KMS-11 (cell line): ENCODE data around the gene MYL5.

Experiments used
- H2AFZ ChIP-seq: fragments of 200-600 bp; sonication (generic); 2 replicates; pipeline ENCODE4 v1.6.1; 2016; ENCODE audit warnings: antibody characterized with exemption, mixed run types, low read depth
- H3K27ac ChIP-seq: fragments of 200-600 bp; sonication (generic); 2 replicates; pipeline ENCODE4 v1.6.1; 2016; ENCODE audit warnings: mild to moderate bottlenecking, mixed run types
- H3K27me3 ChIP-seq: fragments of 200-600 bp; sonication (generic); 2 replicates; pipeline ENCODE4 v1.6.1; 2017; ENCODE audit warnings: mild to moderate bottlenecking, low read depth, mixed run types, moderate library complexity; ENCODE audit not compliant: insufficient read depth
- H3K36me3 ChIP-seq: fragments of 200-600 bp; sonication (generic); 2 replicates; pipeline ENCODE4 v1.6.1; 2017; ENCODE audit warnings: mild to moderate bottlenecking, mixed run types; ENCODE audit not compliant: insufficient read depth
- H3K4me1 ChIP-seq: fragments of 200-600 bp; sonication (generic); 2 replicates; pipeline ENCODE4 v1.6.1; 2016; ENCODE audit warnings: mild to moderate bottlenecking, low read depth, mixed run types; ENCODE audit not compliant: poor library complexity, severe bottlenecking
- H3K4me2 ChIP-seq: fragments of 200-600 bp; sonication (generic); 2 replicates; pipeline ENCODE4 v1.7.0; 2016; ENCODE audit warnings: mild to moderate bottlenecking, mixed run types
- H3K4me3 ChIP-seq: fragments of 200-600 bp; sonication (generic); IDR thresholded peaks from 2 replicates; pipeline ENCODE4 v1.6.1; 2017; ENCODE audit warnings: low read depth, low read length, mixed read lengths; ENCODE audit not compliant: insufficient read depth
- H3K79me2 ChIP-seq: fragments of 200-600 bp; sonication (generic); 2 replicates; pipeline ENCODE4 v1.6.1; 2016; ENCODE audit warnings: low read depth, mixed run types; ENCODE audit not compliant: insufficient read depth
- H3K9ac ChIP-seq: fragments of 200-600 bp; sonication (generic); 2 replicates; pipeline ENCODE4 v1.6.1; 2016; ENCODE audit warnings: mild to moderate bottlenecking, mixed run types
- H4K20me1 ChIP-seq: fragments of 200-600 bp; sonication (generic); 2 replicates; pipeline ENCODE4 v1.6.1; 2016; ENCODE audit warnings: mild to moderate bottlenecking, mixed run types; ENCODE audit not compliant: insufficient read depth
- TF ChIP-seq, protein P1 (sequence below): fragments of 200-600 bp; sonication (generic); conservative IDR thresholded peaks from 2 replicates; pipeline ENCODE4 v1.6.1; 2017; ENCODE audit warnings: low read depth, mild to moderate bottlenecking, antibody characterized with exemption, low read length, moderate library complexity, mixed read lengths

MYL5 gene

DNA sequence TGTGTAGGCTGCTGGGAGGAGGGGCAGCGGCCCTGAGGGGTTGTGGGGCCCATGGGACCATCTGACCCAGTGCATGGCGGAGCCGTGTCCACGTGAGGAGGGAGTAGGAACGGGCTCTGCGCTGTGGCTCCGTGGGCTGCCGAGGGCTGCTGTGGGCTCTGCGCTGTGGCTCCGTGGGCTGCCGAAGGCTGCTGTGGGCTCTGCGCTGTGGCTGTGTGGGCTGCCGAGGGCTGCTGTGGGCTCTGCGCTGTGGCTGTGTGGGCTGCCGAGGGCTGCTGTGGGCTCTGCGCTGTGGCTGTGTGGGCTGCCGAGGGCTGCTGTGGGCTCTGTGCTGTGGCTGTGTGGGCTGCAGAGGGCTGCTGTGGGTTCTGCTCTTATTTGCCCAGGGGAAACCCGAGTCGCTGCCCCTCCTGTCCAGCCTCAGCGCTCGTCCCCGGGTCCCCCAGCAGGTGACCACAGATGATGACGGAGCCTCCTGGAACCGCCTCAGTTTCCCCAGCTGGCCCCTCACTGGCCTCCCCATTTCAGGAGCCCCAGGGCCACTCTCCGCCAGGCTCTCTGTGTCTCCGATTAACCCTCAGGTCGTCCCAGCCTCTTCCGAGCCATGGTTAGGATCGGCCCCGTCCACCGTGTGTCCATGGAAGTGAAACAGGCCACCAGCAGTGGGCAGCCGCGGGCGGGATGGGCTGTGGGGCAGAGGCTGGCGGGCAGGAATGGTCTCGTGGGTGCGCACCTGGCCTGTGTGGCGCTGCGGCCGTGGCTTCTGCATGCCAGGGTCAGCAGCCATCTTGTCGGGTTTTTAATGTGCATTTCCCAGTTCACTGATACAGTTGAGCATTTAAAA, 51.3 kb downstream of the MYL5 start:
- H3K4me3 ChIP-seq, result no peak overlapping the region

DNA sequence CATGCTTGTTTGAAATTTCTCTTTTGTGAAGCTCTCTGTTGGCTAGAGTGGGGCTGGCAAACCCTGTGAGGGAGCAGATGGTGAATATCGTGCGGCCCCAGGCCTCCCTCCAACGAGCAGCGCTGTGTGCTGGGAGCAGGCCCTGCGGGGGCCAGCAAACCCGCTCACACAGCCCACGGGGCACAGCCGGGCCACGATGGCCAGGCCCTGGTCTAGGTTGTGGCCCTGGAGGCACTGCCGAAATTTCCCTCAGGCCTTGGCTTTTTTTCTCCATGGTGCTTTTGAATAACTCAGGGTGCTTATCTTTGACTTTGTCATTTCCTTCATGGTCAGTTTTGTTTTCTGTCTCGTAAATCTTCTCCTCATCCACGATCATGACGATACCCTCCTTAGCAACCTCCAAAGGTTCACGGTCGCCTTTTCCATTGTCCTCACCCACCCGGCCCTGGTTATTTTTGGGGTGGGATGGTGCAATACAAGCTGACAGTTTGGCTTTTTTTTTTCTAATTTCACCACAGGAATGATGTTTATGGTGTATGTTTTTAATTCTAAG, 52.0 kb downstream of the MYL5 start:
- no peak overlapping the region for H3K9ac ChIP-seq
- H2AFZ ChIP-seq, result no peak overlapping the region
- H3K27me3 ChIP-seq, result no peaks in the 10 kb centered on the region
- TF ChIP-seq, protein P1, sequence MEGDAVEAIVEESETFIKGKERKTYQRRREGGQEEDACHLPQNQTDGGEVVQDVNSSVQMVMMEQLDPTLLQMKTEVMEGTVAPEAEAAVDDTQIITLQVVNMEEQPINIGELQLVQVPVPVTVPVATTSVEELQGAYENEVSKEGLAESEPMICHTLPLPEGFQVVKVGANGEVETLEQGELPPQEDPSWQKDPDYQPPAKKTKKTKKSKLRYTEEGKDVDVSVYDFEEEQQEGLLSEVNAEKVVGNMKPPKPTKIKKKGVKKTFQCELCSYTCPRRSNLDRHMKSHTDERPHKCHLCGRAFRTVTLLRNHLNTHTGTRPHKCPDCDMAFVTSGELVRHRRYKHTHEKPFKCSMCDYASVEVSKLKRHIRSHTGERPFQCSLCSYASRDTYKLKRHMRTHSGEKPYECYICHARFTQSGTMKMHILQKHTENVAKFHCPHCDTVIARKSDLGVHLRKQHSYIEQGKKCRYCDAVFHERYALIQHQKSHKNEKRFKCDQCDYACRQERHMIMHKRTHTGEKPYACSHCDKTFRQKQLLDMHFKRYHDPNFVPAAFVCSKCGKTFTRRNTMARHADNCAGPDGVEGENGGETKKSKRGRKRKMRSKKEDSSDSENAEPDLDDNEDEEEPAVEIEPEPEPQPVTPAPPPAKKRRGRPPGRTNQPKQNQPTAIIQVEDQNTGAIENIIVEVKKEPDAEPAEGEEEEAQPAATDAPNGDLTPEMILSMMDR, result no peak
- H3K36me3 ChIP-seq, result no peaks in the 10 kb centered on the region
- no peak overlapping the region for H3K4me2 ChIP-seq
- H3K4me1 ChIP-seq, result no peaks in the 10 kb centered on the region
- no peaks in the 10 kb centered on the region for H4K20me1 ChIP-seq
- no peaks in the 10 kb centered on the region for H3K79me2 ChIP-seq
- no peak overlapping the region for H3K4me3 ChIP-seq
- no peak overlapping the region for H3K27ac ChIP-seq

More for the DNA sequence above, 51.3 kb downstream of the MYL5 start:
- no peaks in the 10 kb centered on the region for H3K4me1 ChIP-seq
- H3K4me2 ChIP-seq, result no peak overlapping the region
- no peak overlapping the region for H3K27ac ChIP-seq
- H3K9ac ChIP-seq, result no peak overlapping the region
- H3K36me3 ChIP-seq, result no peaks in the 10 kb centered on the region
- no peaks in the 10 kb centered on the region for H3K79me2 ChIP-seq
- no peaks in the 10 kb centered on the region for H3K27me3 ChIP-seq
- H2AFZ ChIP-seq, result no peak overlapping the region
- H4K20me1 ChIP-seq, result no peaks in the 10 kb centered on the region
- TF ChIP-seq, protein P1, result no peak

DNA sequence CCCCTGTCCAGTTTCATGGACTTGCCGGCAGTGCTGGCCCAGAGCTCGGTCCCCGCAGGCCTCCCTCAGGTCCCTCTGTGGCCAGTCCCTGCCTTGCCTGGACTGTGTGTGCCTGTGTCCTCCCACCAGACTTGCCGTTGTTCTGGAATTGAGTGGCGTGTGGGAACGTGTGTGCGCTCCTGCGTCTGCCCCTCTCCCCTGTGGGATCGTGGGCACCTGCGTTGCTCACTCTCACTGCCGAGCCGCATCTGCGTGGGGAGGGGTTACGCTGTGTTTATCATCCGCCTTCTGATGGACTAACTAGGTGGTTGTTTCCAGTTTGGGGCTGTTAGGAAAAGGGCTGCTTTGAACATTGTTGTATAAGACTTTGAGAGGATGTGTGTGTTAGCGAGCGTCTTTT, 52.5 kb downstream of the MYL5 start:
- TF ChIP-seq, protein P1, result no peak
- no peaks in the 10 kb centered on the region for H4K20me1 ChIP-seq
- no peaks in the 10 kb centered on the region for H3K27me3 ChIP-seq
- no peak overlapping the region for H2AFZ ChIP-seq
- no peak overlapping the region for H3K27ac ChIP-seq
- H3K4me3 ChIP-seq, result no peak overlapping the region
- no peaks in the 10 kb centered on the region for H3K36me3 ChIP-seq
- no peaks in the 10 kb centered on the region for H3K79me2 ChIP-seq
- H3K4me2 ChIP-seq, result no peak overlapping the region
- H3K9ac ChIP-seq, result no peak overlapping the region
- H3K4me1 ChIP-seq, result no peaks in the 10 kb centered on the region

DNA sequence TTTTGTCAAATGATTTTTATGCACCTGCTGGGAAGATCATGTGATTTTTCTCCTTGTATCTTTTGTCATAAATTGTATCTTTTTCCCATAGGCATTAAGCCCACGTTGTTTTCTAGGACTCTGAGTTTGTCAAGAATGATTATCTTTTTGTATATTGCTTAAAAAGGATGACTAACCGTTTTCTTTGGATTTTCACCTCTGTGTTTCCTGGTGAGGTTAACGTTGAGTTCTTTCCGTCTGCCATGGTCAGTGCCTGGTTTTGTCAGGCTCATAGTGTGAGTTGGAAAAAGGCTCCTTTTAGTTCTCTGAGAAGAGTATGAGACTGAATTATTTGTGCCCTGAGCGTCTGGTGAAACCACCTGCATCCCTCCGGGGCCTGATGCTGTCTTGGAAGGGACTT, 53.2 kb downstream of the MYL5 start:
- no peaks in the 10 kb centered on the region for H3K36me3 ChIP-seq
- H3K27me3 ChIP-seq, result no peaks in the 10 kb centered on the region
- H3K79me2 ChIP-seq, result no peaks in the 10 kb centered on the region
- H3K27ac ChIP-seq, result no peak overlapping the region
- H2AFZ ChIP-seq, result no peak overlapping the region
- no peaks in the 10 kb centered on the region for H3K4me1 ChIP-seq
- TF ChIP-seq, protein P1, result no peak
- no peaks in the 10 kb centered on the region for H4K20me1 ChIP-seq
- H3K9ac ChIP-seq, result no peak overlapping the region
- H3K4me2 ChIP-seq, result no peak overlapping the region
- no peak overlapping the region for H3K4me3 ChIP-seq
